Parathyroid adenoma (tissue), 2 donors: ENCODE data around the gene PGF.

Experiments
- H2AFZ ChIP-seq: fragments of 300-600 bp; sonication (generic); one replicate; pipeline ENCODE4 v1.7.0; 2017; ENCODE audit warnings: antibody characterized with exemption, mild to moderate bottlenecking
- H3K27ac ChIP-seq: fragments of 300-600 bp; sonication (generic); one replicate; pipeline ENCODE4 v1.7.0; 2017
- H3K27me3 ChIP-seq: fragments of 300-600 bp; sonication (generic); one replicate; pipeline ENCODE4 v1.7.0; 2017; ENCODE audit warnings: low read length; ENCODE audit not compliant: control insufficient read depth, insufficient read depth
- H3K36me3 ChIP-seq: fragments of 300-600 bp; sonication (generic); one replicate; pipeline ENCODE4 v1.7.0; 2017; ENCODE audit warnings: low read length; ENCODE audit not compliant: control insufficient read depth, insufficient read depth
- H3K4me1 ChIP-seq: fragments of 300-600 bp; sonication (generic); one replicate; pipeline ENCODE4 v1.7.0; 2017; ENCODE audit warnings: control low read depth
- H3K4me2 ChIP-seq: fragments of 300-600 bp; sonication (generic); one replicate; pipeline ENCODE4 v1.7.0; 2017; ENCODE audit warnings: low read length
- H3K4me3 ChIP-seq: fragments of 300-600 bp; sonication (generic); one replicate; pipeline ENCODE4 v1.7.0; 2017; ENCODE audit warnings: low read depth, low read length
- H3K79me2 ChIP-seq: fragments of 300-600 bp; sonication (generic); one replicate; pipeline ENCODE4 v1.7.0; 2017; ENCODE audit warnings: control low read depth
- H3K9ac ChIP-seq: fragments of 300-600 bp; sonication (generic); one replicate; pipeline ENCODE4 v1.7.0; 2017; ENCODE audit warnings: mild to moderate bottlenecking
- H3K9me3 ChIP-seq: fragments of 300-600 bp; sonication (generic); one replicate; pipeline ENCODE4 v1.7.0; 2017; ENCODE audit warnings: low read length; ENCODE audit not compliant: control insufficient read depth
- TF ChIP-seq, protein P1 (sequence below): fragments of 300-600 bp; sonication (generic); IDR thresholded peaks from one replicate; pipeline ENCODE4 v1.7.0; 2017; ENCODE audit warnings: antibody characterized with exemption, mild to moderate bottlenecking
- donor health status: primary hyperparathyroidism.

PGF gene

DNA sequence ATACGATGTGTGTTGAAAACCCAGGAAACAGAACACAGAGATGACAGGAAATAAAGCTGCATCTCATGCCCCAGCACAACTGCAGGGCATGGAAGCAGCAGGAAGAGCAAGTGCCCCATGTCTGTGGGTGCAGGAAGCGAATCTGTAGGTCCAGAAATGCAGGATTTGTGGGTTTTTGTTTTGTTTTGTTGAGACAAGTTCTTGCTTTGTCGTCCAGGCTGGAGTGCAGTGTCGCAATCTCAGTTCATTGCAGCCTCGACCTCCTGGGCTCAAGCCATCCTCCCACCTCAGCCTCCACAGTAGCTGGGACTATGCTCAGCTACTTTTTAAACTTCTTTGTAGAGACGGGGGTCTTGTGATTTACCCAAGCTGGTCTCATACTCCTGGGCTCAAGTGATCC lies 26.2 kb downstream of the PGF start:
- Histone ChIP-seq H3K9ac (no peak overlapping the region), H3K27ac (no peak overlapping the region), H3K4me2 (no peak overlapping the region), H3K4me1 (no peaks in the 10 kb centered on the region), H3K79me2 (no peaks in the 10 kb centered on the region), H3K36me3 (no peaks in the 10 kb centered on the region), H3K9me3 (no peaks in the 10 kb centered on the region), H3K27me3 (no peaks in the 10 kb centered on the region), H2AFZ (no peak overlapping the region), H3K4me3 (no peak overlapping the region)
- TF ChIP-seq, protein P1, sequence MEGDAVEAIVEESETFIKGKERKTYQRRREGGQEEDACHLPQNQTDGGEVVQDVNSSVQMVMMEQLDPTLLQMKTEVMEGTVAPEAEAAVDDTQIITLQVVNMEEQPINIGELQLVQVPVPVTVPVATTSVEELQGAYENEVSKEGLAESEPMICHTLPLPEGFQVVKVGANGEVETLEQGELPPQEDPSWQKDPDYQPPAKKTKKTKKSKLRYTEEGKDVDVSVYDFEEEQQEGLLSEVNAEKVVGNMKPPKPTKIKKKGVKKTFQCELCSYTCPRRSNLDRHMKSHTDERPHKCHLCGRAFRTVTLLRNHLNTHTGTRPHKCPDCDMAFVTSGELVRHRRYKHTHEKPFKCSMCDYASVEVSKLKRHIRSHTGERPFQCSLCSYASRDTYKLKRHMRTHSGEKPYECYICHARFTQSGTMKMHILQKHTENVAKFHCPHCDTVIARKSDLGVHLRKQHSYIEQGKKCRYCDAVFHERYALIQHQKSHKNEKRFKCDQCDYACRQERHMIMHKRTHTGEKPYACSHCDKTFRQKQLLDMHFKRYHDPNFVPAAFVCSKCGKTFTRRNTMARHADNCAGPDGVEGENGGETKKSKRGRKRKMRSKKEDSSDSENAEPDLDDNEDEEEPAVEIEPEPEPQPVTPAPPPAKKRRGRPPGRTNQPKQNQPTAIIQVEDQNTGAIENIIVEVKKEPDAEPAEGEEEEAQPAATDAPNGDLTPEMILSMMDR, result no peak

DNA sequence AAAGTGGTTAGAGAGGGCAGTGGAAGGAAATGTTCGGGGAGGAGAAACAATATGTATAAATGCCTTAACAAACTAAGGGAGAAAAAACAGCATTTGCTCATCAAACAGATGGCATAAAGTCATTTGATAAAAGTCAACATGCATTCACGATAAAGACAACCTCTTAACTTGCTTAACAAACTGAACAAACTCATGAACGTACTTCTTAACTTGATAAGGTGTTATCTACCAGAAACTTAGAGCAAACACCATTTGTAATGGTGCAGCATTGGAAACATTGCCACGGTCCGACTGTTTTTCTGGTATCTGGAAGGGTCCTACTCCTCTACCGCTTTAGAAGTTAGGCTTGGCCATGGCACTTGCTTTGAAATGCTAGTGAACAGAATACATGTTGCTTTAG lies 28.2 kb downstream of the PGF start:
- no peak overlapping the region for H3K9ac ChIP-seq
- TF ChIP-seq, protein P1, result no peak
- no peak overlapping the region for H3K27ac ChIP-seq
- H3K4me2 ChIP-seq, result no peak overlapping the region
- H2AFZ ChIP-seq, result no peak overlapping the region
- H3K36me3 ChIP-seq, result no peaks in the 10 kb centered on the region
- H3K4me1 ChIP-seq, result no peaks in the 10 kb centered on the region
- H3K9me3 ChIP-seq, result no peaks in the 10 kb centered on the region
- no peaks in the 10 kb centered on the region for H3K79me2 ChIP-seq
- H3K4me3 ChIP-seq, result no peak overlapping the region
- no peaks in the 10 kb centered on the region for H3K27me3 ChIP-seq

DNA sequence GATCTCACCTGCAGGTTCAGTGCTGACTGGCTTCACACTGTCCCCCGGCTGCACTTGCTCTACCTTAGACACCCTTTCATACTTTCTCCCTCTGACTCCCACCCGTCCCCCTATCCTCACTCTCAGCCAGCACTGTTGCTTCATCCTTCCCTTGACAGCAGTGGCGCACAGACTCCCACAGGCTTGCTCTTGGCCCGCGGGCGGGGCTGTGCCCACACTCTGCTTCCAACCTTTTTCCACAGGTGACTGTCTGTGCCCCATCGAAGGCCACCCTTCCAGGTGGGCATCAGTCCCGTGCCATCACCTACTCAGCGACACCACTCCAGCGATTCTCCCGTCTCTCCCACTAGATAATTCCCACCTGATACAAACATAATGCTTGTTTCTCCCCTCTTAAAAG lies 31.3 kb downstream of the PGF start:
- H3K79me2 ChIP-seq, result no peaks in the 10 kb centered on the region
- no peaks in the 10 kb centered on the region for H3K9me3 ChIP-seq
- TF ChIP-seq, protein P1, result no peak
- no peak overlapping the region for H3K4me3 ChIP-seq
- H3K27me3 ChIP-seq, result no peaks in the 10 kb centered on the region
- H2AFZ ChIP-seq, result no peak overlapping the region
- H3K4me1 ChIP-seq, result no peaks in the 10 kb centered on the region
- H3K36me3 ChIP-seq, result no peaks in the 10 kb centered on the region
- no peak overlapping the region for H3K27ac ChIP-seq
- no peak overlapping the region for H3K4me2 ChIP-seq
- no peak overlapping the region for H3K9ac ChIP-seq

DNA sequence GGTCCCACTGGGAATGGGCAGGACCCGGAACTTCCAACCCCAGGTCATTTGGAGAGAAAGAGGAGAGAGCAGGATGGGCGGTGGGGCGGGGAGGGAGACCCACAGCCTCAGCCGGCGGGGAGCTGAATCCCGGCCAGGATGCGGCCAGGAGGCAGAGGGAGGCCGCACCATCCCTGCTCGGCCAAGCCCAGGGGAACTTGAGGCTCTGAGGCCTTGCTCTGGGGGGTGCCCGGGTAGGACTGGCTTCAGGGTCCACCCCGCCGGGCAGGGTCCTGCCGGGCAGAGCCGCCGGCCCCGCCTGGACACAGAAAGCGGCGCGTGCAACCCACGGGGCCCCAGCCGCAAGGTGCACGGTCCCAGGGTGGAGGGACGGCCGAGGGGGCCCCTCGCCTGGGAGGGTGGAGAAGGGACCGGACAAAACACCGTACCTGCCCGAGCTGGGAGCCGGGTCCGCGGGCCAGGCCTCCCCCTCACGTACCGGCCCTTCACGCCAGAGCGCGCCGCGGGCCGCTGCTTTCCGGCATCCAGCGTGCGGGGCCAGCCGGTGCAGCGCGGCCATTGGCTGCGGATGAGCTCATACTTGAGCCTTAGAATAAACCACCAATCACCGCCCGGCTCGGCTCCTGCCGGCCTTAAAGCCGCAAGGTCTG lies 32.5 kb downstream of the PGF start, which contains the start of gene RPS6KL1:
RPS6KL1 (minus strand) TSS at position 509 of the 650 bp plus-strand sequence. CDS start 1,719 bp downstream, outside the sequence.
- no peaks in the 10 kb centered on the region for H3K27me3 ChIP-seq
- no peaks in the 10 kb centered on the region for H3K36me3 ChIP-seq
- H3K9me3 ChIP-seq, result no peaks in the 10 kb centered on the region
- no peak within 1 kb of the TSS for H3K9ac ChIP-seq
- peak within 1 kb of the TSS; percentile 65 for H3K4me3 ChIP-seq
- TF ChIP-seq, protein P1, result no peak
- H3K79me2 ChIP-seq, result no peaks in the 10 kb centered on the region
- H3K4me1 ChIP-seq, result no peaks in the 10 kb centered on the region
- H3K27ac ChIP-seq, result peak within 1 kb of the TSS; percentile 22
- peak within 1 kb of the TSS; percentile 84 for H3K4me2 ChIP-seq
- peak within 1 kb of the TSS; percentile 96 for H2AFZ ChIP-seq
